Prostate gland (tissue), 2 donors: ENCODE data around the gene LITAF. TPM values are rescaled to one million over a fixed set of nuclear protein-coding genes. Genes with fewer than 3 reads are reported as not detected.
A peak's percentile ranks its signal among the peaks of the same experiment; 100 is the strongest.

Experiments used
- DNase-seq: peaks from one replicate; pipeline ENCODE4 v3.0.0-alpha.2; 2019; ENCODE audit warnings: low spot score
- H3K27ac ChIP-seq, 2 donors: fragments of 200-600 bp; sonication (generic); 2 replicates each; pipeline ENCODE4 v1.5.1; 2017 to 2019
- H3K27me3 ChIP-seq: fragments of 200-600 bp; sonication (generic); replicated peaks from 2 replicates; pipeline ENCODE4 v1.5.1; 2019; ENCODE audit not compliant: insufficient read depth
- H3K36me3 ChIP-seq, 2 donors: fragments of 200-600 bp; sonication (generic); 1 replicate in 1 of 2; 2 replicates in 1 of 2; pipeline versions ENCODE4 v1.5.1 to v1.8.1; 2017 to 2019
- H3K4me1 ChIP-seq: fragments of 200-600 bp; sonication (generic); replicated peaks from 2 replicates; pipeline ENCODE4 v1.5.1; 2019
- H3K4me3 ChIP-seq, 2 donors: fragments of 200-600 bp; sonication (generic); 2 replicates each; pipeline ENCODE4 v1.5.1; 2017 to 2019
- H3K9me3 ChIP-seq: fragments of 200-600 bp; sonication (generic); 2 replicates; pipeline ENCODE4 v1.5.1; 2017
- CTCF ChIP-seq, 4 experiments: fragments of 200-600 bp in 2 of 4; fragments of 450-650 bp in 2 of 4; sonication (generic) in 2 of 4; IDR thresholded peaks; 1 replicate in 3 of 4; 2 replicates in 1 of 4; pipeline ENCODE4 v1.5.1; 2016 to 2019; ENCODE audit warnings: antibody characterized with exemption in 4 of 4, mild to moderate bottlenecking in 2 of 4, moderate library complexity in 2 of 4
- POLR2A ChIP-seq: fragments of 450-650 bp; IDR thresholded peaks from one replicate; pipeline ENCODE4 v1.6.1; 2016; ENCODE audit warnings: antibody characterized with exemption, mild to moderate bottlenecking
- POLR2AphosphoS5 ChIP-seq: sonication (generic); formaldehyde crosslinking; IDR thresholded peaks from one replicate; pipeline ENCODE4 v1.6.1; 2017; ENCODE audit warnings: antibody characterized with exemption
- WGBS: methylation state at CpG from one replicate; pipeline ENCODE4 v1.1.5; 2018; 5-methylcytosine and 5-hydroxymethylcytosine counted together
- intact Hi-C: fragments of 100-400 bp; cut with DNase I; formaldehyde crosslinking; loops from one replicate; pipeline ENCODE4 v1.14.2; 2022
- total RNA-seq, 2 donors: library from RNA; depleted of rRNA; stranded (reverse); fragments of >200 nt; gene quantifications; one replicate each; pipeline ENCODE4 v1.1.0, GENCODE V29; 2016

Gene LITAF
- total RNA-seq: 100 to 1,000 TPM in 1 of 2 donors, 10 to 100 TPM in 1; 92.5 to 137 TPM

DNA sequence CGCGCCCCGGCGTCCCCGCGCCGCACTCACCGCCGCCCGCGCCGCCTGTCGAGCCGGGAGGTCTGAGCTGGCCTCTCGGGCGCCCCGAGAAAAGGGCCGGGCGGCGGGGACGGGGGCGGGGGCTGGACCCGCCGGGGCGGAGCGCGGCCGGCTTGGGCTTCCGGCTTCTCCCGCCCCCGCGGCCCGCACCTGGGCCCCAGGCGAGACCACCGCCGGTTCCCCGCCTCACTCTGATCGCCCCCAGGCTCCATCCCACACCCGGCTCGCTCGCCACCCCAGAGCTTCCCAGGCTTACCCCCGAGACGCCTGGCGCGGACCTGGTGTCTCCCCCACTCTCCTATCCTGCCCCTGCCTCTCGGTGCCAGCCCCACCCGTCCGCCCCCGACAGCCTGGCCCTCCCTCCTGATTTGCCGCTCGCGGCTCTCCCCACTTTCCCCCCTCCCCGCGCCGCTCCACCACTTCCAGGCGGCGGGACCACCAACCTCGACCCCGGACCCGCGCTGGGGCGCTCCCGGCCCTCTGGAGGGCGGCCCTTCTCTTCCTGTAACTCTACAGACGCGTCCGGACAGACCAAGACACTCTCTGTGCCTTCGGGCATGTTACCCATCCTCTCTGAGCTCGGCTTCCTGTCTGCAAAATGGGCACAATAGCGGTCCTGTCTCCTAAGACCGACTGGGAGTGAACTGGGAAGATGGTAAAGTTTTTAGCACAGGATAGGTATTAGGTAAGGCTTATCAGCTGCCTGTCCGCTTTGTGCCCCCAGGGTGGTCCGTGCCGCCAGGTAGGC is at the start of gene LITAF:
Gene LITAF (minus strand): TSS at position 64 of the 787 bp plus-strand sequence. CDS start 30,189 bp downstream, outside the sequence.
- WGBS: 3% methylated on average over 59 of the region's 74 CpGs

GRCh38 chr16:11636172-11636721 is 49.5 kb upstream of the LITAF start:
- no peaks in the 10 kb centered on the region for H3K27me3 ChIP-seq
- TF ChIP-seq CTCF (IDR thresholded peaks at IDR 0.05) (peak in 1 of 4 experiments; percentile 12), POLR2A (peak; percentile 92), POLR2AphosphoS5 (peak; percentile 99)
- no peaks in the 10 kb centered on the region for H3K4me1 ChIP-seq
- H3K4me3 ChIP-seq: peak overlapping the region in 1 of 2 donors; percentile 27
- peak; percentile 93 for DNase-seq
- H3K9me3 ChIP-seq: no peaks in the 10 kb centered on the region
- H3K27ac ChIP-seq: peak overlapping the region; percentile 63 to 64
- no peaks in the 10 kb centered on the region for H3K36me3 ChIP-seq
- intact Hi-C loops: no loop called here
- WGBS: 26% methylated on average over 14 of the region's 14 CpGs

More for the DNA sequence above, at the start of gene LITAF:
- peak; percentile 60 for DNase-seq
- TF ChIP-seq POLR2A: peak; percentile 76
- TF ChIP-seq CTCF (IDR thresholded peaks at IDR 0.05): peak in 2 of 4 experiments; percentile 8 to 25
- TF ChIP-seq POLR2AphosphoS5: no peak
- no peaks in the 10 kb centered on the region for H3K9me3 ChIP-seq
- H3K27me3 ChIP-seq: no peaks in the 10 kb centered on the region
- no peaks in the 10 kb centered on the region for H3K4me1 ChIP-seq
- peak within 1 kb of the TSS; percentile 99 for H3K27ac ChIP-seq
- intact Hi-C loops: no loop called here
- H3K36me3 ChIP-seq: no peaks in the 10 kb centered on the region
- peak within 1 kb of the TSS; percentile 96 to 97 for H3K4me3 ChIP-seq

GRCh38 chr16:11635679-11636171 is 49.0 kb upstream of the LITAF start:
- H3K4me1 ChIP-seq: no peaks in the 10 kb centered on the region
- H3K36me3 ChIP-seq: no peaks in the 10 kb centered on the region
- TF ChIP-seq POLR2AphosphoS5 (no peak), POLR2A (no peak), CTCF (IDR thresholded peaks at IDR 0.05) (no peak)

GRCh38 chr16:11635113-11635652 is 48.5 kb upstream of the LITAF start:
- no peaks in the 10 kb centered on the region for H3K4me1 ChIP-seq
- intact Hi-C loops: no loop called here

More at GRCh38 chr16:11635679-11636171, 49.0 kb upstream of the LITAF start:
- 70% methylated on average over 12 of the region's 12 CpGs for WGBS
- Histone ChIP-seq H3K9me3 (no peaks in the 10 kb centered on the region), H3K27me3 (no peaks in the 10 kb centered on the region), H3K27ac (peak overlapping the region; percentile 63 to 64), H3K4me3 (peak overlapping the region in 1 of 2 donors; percentile 27)
- no peak for DNase-seq
- intact Hi-C loops: no loop called here

More at GRCh38 chr16:11635113-11635652, 48.5 kb upstream of the LITAF start:
- Histone ChIP-seq H3K27me3 (no peaks in the 10 kb centered on the region), H3K27ac (no peak overlapping the region), H3K9me3 (no peaks in the 10 kb centered on the region), H3K4me3 (no peak overlapping the region), H3K36me3 (no peaks in the 10 kb centered on the region)
- TF ChIP-seq POLR2A (no peak), CTCF (IDR thresholded peaks at IDR 0.05) (no peak), POLR2AphosphoS5 (no peak)
- DNase-seq: no peak
- 90% methylated on average over 10 of the region's 10 CpGs for WGBS
